ENCODE data around the gene BICD1.

The BICD1 gene

GRCh38 chr12:32367381-32367780, 260.7 kb downstream of the BICD1 start:
- no peak overlapping the region for H3K4me3 ChIP-seq (ENCODE audit: low read length)
- no peak for DNase-seq (ENCODE audit: low read depth)
- no peak for TF ChIP-seq CTCF (conservative IDR thresholded peaks at IDR 0.05; ENCODE audit: low read depth, low read length)

GRCh38 chr12:32369202-32369601, 262.6 kb downstream of the BICD1 start:
- H3K4me3 ChIP-seq (ENCODE audit: low read length), result no peak overlapping the region
- DNase-seq (ENCODE audit: low read depth), result no peak
- no peak for TF ChIP-seq CTCF (conservative IDR thresholded peaks at IDR 0.05; ENCODE audit: low read depth, low read length)

GRCh38 chr12:32377344-32378055, 270.9 kb downstream of the BICD1 start:
- no peak overlapping the region for H3K4me3 ChIP-seq (ENCODE audit: low read length)
- no peak for TF ChIP-seq CTCF (conservative IDR thresholded peaks at IDR 0.05; ENCODE audit: low read depth, low read length)
- DNase-seq (ENCODE audit: low read depth), result no peak

- no peak for TF ChIP-seq CTCF (conservative IDR thresholded peaks at IDR 0.05; ENCODE audit: low read depth, low read length)
- H3K4me3 ChIP-seq (ENCODE audit: low read length), result no peak overlapping the region
- no peak for DNase-seq (ENCODE audit: low read depth)
Observed at GRCh38 chr12:32379213-32379612, 272.6 kb downstream of the BICD1 start.

GRCh38 chr12:32379667-32380066, 273.0 kb downstream of the BICD1 start:
- no peak overlapping the region for H3K4me3 ChIP-seq (ENCODE audit: low read length)
- no peak for DNase-seq (ENCODE audit: low read depth)
- TF ChIP-seq CTCF (conservative IDR thresholded peaks at IDR 0.05; ENCODE audit: low read depth, low read length), result no peak

- no peak overlapping the region for H3K4me3 ChIP-seq (ENCODE audit: low read length)
- DNase-seq (ENCODE audit: low read depth), result no peak
- no peak for TF ChIP-seq CTCF (conservative IDR thresholded peaks at IDR 0.05; ENCODE audit: low read depth, low read length)
Observed at GRCh38 chr12:32382226-32382625, 275.6 kb downstream of the BICD1 start.

- no peak for DNase-seq (ENCODE audit: low read depth)
- TF ChIP-seq CTCF (conservative IDR thresholded peaks at IDR 0.05; ENCODE audit: low read depth, low read length), result no peak
- peak overlapping the region; percentile 33 for H3K4me3 ChIP-seq (ENCODE audit: low read length)
Observed at GRCh38 chr12:32390572-32391219, 284.0 kb downstream of the BICD1 start.
